K562 (cell line): Measurements from ENCODE around the gene AGAP3. TPM values are rescaled to one million over a fixed set of nuclear protein-coding genes. Genes with fewer than 3 reads are reported as not detected.

Experiments used
- E2F5 ChIP-seq: sonication (generic); formaldehyde crosslinking; IDR thresholded peaks from 2 replicates; pipeline ENCODE4 v1.8.0; 2022; ENCODE audit warnings: mild to moderate bottlenecking, missing genetic modification reagents
- E4F1 ChIP-seq: fragments of 250-450 bp; sonication (Bioruptor Pico); IDR thresholded peaks from 2 replicates; pipeline ENCODE4 v1.5.0; 2021; ENCODE audit warnings: mild to moderate bottlenecking, borderline replicate concordance
- ELF2 ChIP-seq: fragments of 250-450 bp; sonication (Bioruptor Pico); IDR thresholded peaks from 2 replicates; pipeline ENCODE4 v1.5.0; 2021; ENCODE audit warnings: mild to moderate bottlenecking
- HNRNPUL1 ChIP-seq: fragments of 200-400 bp; formaldehyde crosslinking; IDR thresholded peaks from 2 replicates; pipeline ENCODE4 v1.6.1; 2017; ENCODE audit warnings: low read length
- NR3C1 ChIP-seq: sonication (generic); formaldehyde crosslinking; IDR thresholded peaks from 2 replicates; pipeline ENCODE4 v1.8.1; 2022; ENCODE audit warnings: missing genetic modification reagents
- PHF8 ChIP-seq: fragments of 200-600 bp; sonication (generic); IDR thresholded peaks from 2 replicates; pipeline ENCODE4 v1.6.1; 2012; ENCODE audit warnings: mixed run types, mild to moderate bottlenecking, inconsistent platforms, low read length, moderate library complexity, borderline replicate concordance
- RBM22 ChIP-seq: fragments of 200-400 bp; formaldehyde crosslinking; IDR thresholded peaks from 2 replicates; pipeline ENCODE4 v1.6.1; 2018; ENCODE audit warnings: low read length, low read depth; ENCODE audit not compliant: poor library complexity, severe bottlenecking
- SMAD1 ChIP-seq: fragments of 150-350 bp; IDR thresholded peaks from 2 replicates; pipeline ENCODE4 v1.6.1; 2014; ENCODE audit warnings: low read length, low read depth; ENCODE audit not compliant: partially characterized antibody
- SPI1 ChIP-seq: IDR thresholded peaks from 2 replicates; pipeline ENCODE4 v1.6.1; 2011; ENCODE audit warnings: low read depth, low read length, control low read depth, borderline replicate concordance
- TCF7L2 ChIP-seq: fragments of 150-350 bp; IDR thresholded peaks from 2 replicates; pipeline ENCODE4 v1.6.1; 2016; ENCODE audit warnings: low read depth, mild to moderate bottlenecking, low read length, moderate library complexity
- ZBTB8A ChIP-seq: fragments of 450-650 bp; IDR thresholded peaks from 2 replicates; pipeline ENCODE4 v1.6.1; 2018; ENCODE audit warnings: mild to moderate bottlenecking, moderate library complexity; ENCODE audit not compliant: partially characterized antibody
- polyA plus RNA-seq, 8 experiments: library from polyadenylated mRNA; depleted of rRNA in 4 of 8; stranded (reverse) in 5 of 8; unstranded in 3 of 8; fragments of >200 nt; fragmentation: Nextera tagmentation in 2 of 8; fragmentation: Illumina TruSeq in 1 of 8; extraction: Ambion mirVana in 2 of 8; extraction: Trizol in 1 of 8; gene quantifications; 2 replicates each; pipeline versions ENCODE4 v1.2.1 to v1.2.3, GENCODE V29; 2011 to 2014; ENCODE audit warnings: inconsistent platforms in 1 of 8, missing spikeins in 1 of 8
- total RNA-seq, 7 experiments: library from RNA; depleted of rRNA in 6 of 7; stranded (reverse); fragments of >200 nt in 6 of 7; fragmentation: Illumina TruSeq in 2 of 7; extraction: Trizol in 2 of 7; gene quantifications; 2 replicates each; pipeline versions ENCODE4 v1.2.1 to v1.2.3, GENCODE V29; 2011 to 2021; ENCODE audit warnings: low replicate concordance in 1 of 7
- TF ChIP-seq, protein P1 (sequence below): fragments of 250-450 bp; sonication (Bioruptor Pico); IDR thresholded peaks from 2 replicates; pipeline ENCODE4 v1.4.0; 2020
- TF ChIP-seq, protein P2 (sequence below): sonication (generic); formaldehyde crosslinking; IDR thresholded peaks from 2 replicates; pipeline ENCODE4 v1.8.0; 2022; ENCODE audit warnings: mild to moderate bottlenecking, low read depth, missing genetic modification reagents
- TF ChIP-seq, protein P3 (sequence below): fragments of 450-650 bp; formaldehyde crosslinking; IDR thresholded peaks from 2 replicates; pipeline ENCODE4 v1.4.0; 2022; ENCODE audit warnings: missing genetic modification characterization

AGAP3 gene
- total and polyA plus RNA-seq, 9 of the 15 experiments (the other 6 are each of a cell fraction or from before 2014, with no cell fraction given) = 3.4 to 208 (median 62.2) TPM

GRCh38 chr7:151085691-151086620 is at the start of gene AGAP3 (continued):
- TF ChIP-seq, protein P1, sequence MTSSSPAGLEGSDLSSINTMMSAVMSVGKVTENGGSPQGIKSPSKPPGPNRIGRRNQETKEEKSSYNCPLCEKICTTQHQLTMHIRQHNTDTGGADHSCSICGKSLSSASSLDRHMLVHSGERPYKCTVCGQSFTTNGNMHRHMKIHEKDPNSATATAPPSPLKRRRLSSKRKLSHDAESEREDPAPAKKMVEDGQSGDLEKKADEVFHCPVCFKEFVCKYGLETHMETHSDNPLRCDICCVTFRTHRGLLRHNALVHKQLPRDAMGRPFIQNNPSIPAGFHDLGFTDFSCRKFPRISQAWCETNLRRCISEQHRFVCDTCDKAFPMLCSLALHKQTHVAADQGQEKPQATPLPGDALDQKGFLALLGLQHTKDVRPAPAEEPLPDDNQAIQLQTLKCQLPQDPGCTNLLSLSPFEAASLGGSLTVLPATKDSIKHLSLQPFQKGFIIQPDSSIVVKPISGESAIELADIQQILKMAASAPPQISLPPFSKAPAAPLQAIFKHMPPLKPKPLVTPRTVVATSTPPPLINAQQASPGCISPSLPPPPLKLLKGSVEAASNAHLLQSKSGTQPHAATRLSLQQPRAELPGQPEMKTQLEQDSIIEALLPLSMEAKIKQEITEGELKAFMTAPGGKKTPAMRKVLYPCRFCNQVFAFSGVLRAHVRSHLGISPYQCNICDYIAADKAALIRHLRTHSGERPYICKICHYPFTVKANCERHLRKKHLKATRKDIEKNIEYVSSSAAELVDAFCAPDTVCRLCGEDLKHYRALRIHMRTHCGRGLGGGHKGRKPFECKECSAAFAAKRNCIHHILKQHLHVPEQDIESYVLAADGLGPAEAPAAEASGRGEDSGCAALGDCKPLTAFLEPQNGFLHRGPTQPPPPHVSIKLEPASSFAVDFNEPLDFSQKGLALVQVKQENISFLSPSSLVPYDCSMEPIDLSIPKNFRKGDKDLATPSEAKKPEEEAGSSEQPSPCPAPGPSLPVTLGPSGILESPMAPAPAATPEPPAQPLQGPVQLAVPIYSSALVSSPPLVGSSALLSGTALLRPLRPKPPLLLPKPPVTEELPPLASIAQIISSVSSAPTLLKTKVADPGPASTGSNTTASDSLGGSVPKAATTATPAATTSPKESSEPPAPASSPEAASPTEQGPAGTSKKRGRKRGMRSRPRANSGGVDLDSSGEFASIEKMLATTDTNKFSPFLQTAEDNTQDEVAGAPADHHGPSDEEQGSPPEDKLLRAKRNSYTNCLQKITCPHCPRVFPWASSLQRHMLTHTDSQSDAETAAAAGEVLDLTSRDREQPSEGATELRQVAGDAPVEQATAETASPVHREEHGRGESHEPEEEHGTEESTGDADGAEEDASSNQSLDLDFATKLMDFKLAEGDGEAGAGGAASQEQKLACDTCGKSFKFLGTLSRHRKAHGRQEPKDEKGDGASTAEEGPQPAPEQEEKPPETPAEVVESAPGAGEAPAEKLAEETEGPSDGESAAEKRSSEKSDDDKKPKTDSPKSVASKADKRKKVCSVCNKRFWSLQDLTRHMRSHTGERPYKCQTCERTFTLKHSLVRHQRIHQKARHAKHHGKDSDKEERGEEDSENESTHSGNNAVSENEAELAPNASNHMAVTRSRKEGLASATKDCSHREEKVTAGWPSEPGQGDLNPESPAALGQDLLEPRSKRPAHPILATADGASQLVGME (CRISPR knock-in tag) = peak; percentile 20; the same call in 1 of the 2 replicates
- TF ChIP-seq E4F1 (CRISPR knock-in tag) = no peak
- TF ChIP-seq TCF7L2 = no peak
- TF ChIP-seq, protein P2, sequence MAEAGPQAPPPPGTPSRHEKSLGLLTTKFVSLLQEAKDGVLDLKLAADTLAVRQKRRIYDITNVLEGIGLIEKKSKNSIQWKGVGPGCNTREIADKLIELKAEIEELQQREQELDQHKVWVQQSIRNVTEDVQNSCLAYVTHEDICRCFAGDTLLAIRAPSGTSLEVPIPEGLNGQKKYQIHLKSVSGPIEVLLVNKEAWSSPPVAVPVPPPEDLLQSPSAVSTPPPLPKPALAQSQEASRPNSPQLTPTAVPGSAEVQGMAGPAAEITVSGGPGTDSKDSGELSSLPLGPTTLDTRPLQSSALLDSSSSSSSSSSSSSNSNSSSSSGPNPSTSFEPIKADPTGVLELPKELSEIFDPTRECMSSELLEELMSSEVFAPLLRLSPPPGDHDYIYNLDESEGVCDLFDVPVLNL (CRISPR knock-in tag) = no peak
- peak; percentile 80 for TF ChIP-seq ELF2 (CRISPR knock-in tag)
- 0 out of 2 replicates have a peak, but pooled peaks have one; percentile 20 for TF ChIP-seq SPI1
- TF ChIP-seq SMAD1 = peak; percentile 23
- no peak for TF ChIP-seq RBM22
- no peak for TF ChIP-seq HNRNPUL1
- TF ChIP-seq, protein P3, sequence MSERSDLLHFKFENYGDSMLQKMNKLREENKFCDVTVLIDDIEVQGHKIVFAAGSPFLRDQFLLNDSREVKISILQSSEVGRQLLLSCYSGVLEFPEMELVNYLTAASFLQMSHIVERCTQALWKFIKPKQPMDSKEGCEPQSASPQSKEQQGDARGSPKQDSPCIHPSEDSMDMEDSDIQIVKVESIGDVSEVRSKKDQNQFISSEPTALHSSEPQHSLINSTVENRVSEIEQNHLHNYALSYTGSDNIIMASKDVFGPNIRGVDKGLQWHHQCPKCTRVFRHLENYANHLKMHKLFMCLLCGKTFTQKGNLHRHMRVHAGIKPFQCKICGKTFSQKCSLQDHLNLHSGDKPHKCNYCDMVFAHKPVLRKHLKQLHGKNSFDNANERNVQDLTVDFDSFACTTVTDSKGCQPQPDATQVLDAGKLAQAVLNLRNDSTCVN = 0 out of 2 replicates have a peak, but pooled peaks have one; percentile 58
- peak; percentile 94; the same call in 1 of the 2 replicates for TF ChIP-seq PHF8
- TF ChIP-seq NR3C1 = no peak
- no peak for TF ChIP-seq E2F5 (CRISPR knock-in tag)
- no peak for TF ChIP-seq ZBTB8A
